ENCODE data around the gene ALPL. TPM values are rescaled to one million over a fixed set of nuclear protein-coding genes. Genes with fewer than 3 reads are reported as not detected.

Gene ALPL
- total and polyA plus RNA-seq, 9 of the 15 experiments (the other 6 are each of a cell fraction or from before 2014, with no cell fraction given) = 0.04 to 0.38 (median 0.18) TPM; not detected in 4

GRCh38 chr1:21573971-21574465 lies 64.8 kb downstream of the ALPL start (continued):
- no peak for TF ChIP-seq ID3 (CRISPR knock-in tag; IDR thresholded peaks at IDR 0.05)
- 0 out of 2 replicates have a peak, but pooled peaks have one; percentile 23 for TF ChIP-seq ID3 (tag; IDR thresholded peaks at IDR 0.05)
- no peak for TF ChIP-seq CUX1 (CRISPR knock-in tag; IDR thresholded peaks at IDR 0.05)
- no peak for TF ChIP-seq CHD2 (IDR thresholded peaks at IDR 0.05; ENCODE audit: low read depth, low read length)
- peak; percentile 93 for TF ChIP-seq BCOR (IDR thresholded peaks at IDR 0.05)
- peak; percentile 70; the same call in 1 of the 2 replicates for TF ChIP-seq SMAD4 (CRISPR knock-in tag; conservative IDR thresholded peaks at IDR 0.05)
